Measurements from ENCODE around the gene EPC1. TPM values are rescaled to one million over a fixed set of nuclear protein-coding genes. Genes with fewer than 3 reads are reported as not detected.

The EPC1 gene
- total RNA-seq, 4 donors from 2014 or later, result 40.3 to 148 (median 62.2) TPM

- TF ChIP-seq POLR2AphosphoS5 (IDR thresholded peaks at IDR 0.05), result no peak
- no peak for TF ChIP-seq EP300 (IDR thresholded peaks at IDR 0.05; ENCODE audit: low read depth)
- no peak for TF ChIP-seq POLR2A (IDR thresholded peaks at IDR 0.05)
- no peak for TF ChIP-seq CTCF (IDR thresholded peaks at IDR 0.05)
- in situ Hi-C loops (cut with MboI; ENCODE audit: low pct_ligation_motif_present in 1 of 4, low pct_unique_long_range_greater_than_20kb in 1 of 4, low sequenced_read_pairs in 3 of 4) (loop anchor here in 1 of 4 donors (25.0 kb wide), 1 partner anchor 99 kb away; no protein-coding TSS in a partner anchor), intact Hi-C loops (cut with DNase I; ENCODE audit: low total_unique reads) (loop anchor here (5.0 kb wide), 1 partner anchor 84 kb away; the partner anchor contains the start of gene EPC1)
- H3K4me1 ChIP-seq, result no peaks in the 10 kb centered on the region
- WGBS, 2 donors (ENCODE audit: low coverage in 1 of 2), result 67% methylated on average over 1 of the region's 1 CpG; no CpG with 5 or more reads in 1 of the 2 donors
- no peak for DNase-seq
- no peak overlapping the region for H3K27ac ChIP-seq
- no peaks in the 10 kb centered on the region for H3K9me3 ChIP-seq
- H3K36me3 ChIP-seq, result peaks cover 0 to 6% (median 0%) of the 10 kb centered on the region in 4 donors
- H3K27me3 ChIP-seq, result no peaks in the 10 kb centered on the region
- H3K4me3 ChIP-seq, result no peak overlapping the region
Observed at GRCh38 chr10:32263300-32263699, 83.7 kb downstream of the EPC1 start.

DNA sequence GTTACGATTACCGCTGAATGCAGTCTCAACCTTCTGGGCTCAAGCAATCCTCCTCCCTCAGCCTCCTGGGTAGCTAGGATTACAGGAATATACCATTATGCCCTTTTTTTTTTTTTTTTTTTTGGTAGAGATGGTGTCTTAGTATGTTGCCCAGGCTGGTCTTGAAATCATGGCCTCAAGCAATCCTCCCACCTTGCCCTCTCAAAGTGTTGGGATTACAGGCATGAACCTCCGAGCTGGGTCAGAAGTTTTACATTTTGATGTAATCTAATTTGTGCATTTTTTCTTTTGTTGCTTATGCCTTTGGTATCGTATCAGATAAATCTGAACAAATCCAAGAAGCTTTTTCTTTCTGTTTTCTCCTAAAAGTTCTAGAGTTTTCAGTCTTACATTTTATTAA is 87.4 kb downstream of the EPC1 start:
- DNase-seq, result no peak
- WGBS, 2 donors (ENCODE audit: low coverage in 1 of 2), result 96 to 100% methylated on average over 3 to 4 of the region's 4 CpGs
- Histone ChIP-seq H3K4me3 (no peak overlapping the region), H3K36me3 (no peaks in the 10 kb centered on the region), H3K9me3 (no peaks in the 10 kb centered on the region), H3K27me3 (no peaks in the 10 kb centered on the region), H3K27ac (no peak overlapping the region), H3K4me1 (peaks cover 0 to 4% (median 0%) of the 10 kb centered on the region in 4 donors)
- in situ Hi-C loops (cut with MboI; ENCODE audit: low pct_ligation_motif_present in 1 of 4, low pct_unique_long_range_greater_than_20kb in 1 of 4, low sequenced_read_pairs in 3 of 4) (loop anchor here (5.0 to 25.0 kb wide), 4 partner anchors 83 to 103 kb away; partner anchors contain the start of gene EPC1 (in 1 of the 4)), intact Hi-C loops (cut with DNase I; ENCODE audit: low total_unique reads) (no loop called here)
- TF ChIP-seq CTCF (IDR thresholded peaks at IDR 0.05) (no peak), POLR2A (IDR thresholded peaks at IDR 0.05) (no peak), EP300 (IDR thresholded peaks at IDR 0.05; ENCODE audit: low read depth) (no peak), POLR2AphosphoS5 (IDR thresholded peaks at IDR 0.05) (no peak)

DNA sequence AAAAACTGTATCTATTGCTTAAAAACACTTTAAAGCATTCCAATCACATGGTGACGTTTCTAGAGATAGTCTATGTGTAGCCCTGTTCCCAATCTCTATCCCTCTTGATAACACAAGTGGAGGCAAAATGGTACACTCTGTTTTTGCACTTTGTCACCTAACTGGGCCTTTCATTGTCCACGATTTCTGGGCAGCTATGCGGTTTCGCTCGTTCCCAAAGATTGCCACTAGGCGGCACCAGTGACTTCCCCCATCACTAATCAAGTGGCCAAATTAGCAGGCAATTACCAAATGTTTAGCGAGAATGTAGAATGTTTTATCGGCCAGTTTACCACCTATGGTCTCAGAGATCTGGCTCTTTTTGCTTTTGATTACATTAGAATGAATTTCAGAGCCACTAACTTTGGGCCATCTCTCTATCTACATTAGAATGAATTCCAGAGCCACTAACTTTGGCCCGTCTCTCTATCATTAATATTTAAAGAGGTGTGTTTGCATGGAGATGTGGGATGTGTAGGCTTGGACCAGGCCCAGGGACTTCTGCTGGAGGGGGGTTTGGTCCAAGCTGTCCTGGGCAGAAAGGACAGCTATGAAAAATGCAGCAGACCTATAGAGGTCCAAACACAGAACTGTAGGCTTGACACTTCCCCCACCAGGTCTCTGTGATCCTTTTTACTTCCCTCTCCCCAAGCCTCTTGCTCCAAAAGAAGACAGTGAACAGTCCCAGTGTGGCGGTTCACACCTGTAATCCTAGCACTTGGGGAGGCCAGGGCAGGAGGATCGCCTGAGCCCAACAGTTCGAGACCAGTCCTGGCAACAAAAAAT is 90.1 kb downstream of the EPC1 start:
- TF ChIP-seq POLR2AphosphoS5 (IDR thresholded peaks at IDR 0.05), result no peak
- no peak for TF ChIP-seq POLR2A (IDR thresholded peaks at IDR 0.05)
- no peak for TF ChIP-seq EP300 (IDR thresholded peaks at IDR 0.05; ENCODE audit: low read depth)
- TF ChIP-seq CTCF (IDR thresholded peaks at IDR 0.05), result peak; percentile 85 to 89 (median 87)

DNA sequence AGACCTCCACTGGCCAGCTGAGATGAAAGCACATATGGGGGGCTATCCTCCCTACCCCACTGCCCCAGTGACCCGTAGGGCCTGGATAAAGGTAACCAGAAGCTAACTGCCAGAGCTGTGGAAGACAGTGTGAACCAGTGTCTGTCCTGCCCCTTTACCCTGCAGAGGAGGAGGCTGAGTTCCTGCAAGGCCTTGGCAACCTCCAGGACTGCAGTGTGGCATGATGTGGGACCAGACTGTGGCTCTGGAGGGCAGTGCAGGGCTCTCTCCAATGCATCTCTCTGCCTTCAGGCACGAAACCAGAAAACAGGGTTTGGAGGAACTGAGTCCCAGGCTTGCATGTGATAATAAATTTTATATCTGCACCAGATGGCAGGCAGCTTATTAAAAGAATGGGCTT is 93.1 kb downstream of the EPC1 start:
- 93% methylated on average over 2 of the region's 2 CpGs; no CpG with 5 or more reads in 1 of the 2 donors for WGBS, 2 donors (ENCODE audit: low coverage in 1 of 2)
- no peaks in the 10 kb centered on the region for H3K9me3 ChIP-seq
- DNase-seq, result no peak
- no peaks in the 10 kb centered on the region for H3K27me3 ChIP-seq
- H3K36me3 ChIP-seq, result no peaks in the 10 kb centered on the region
- peaks cover 0 to 4% (median 0%) of the 10 kb centered on the region in 4 donors for H3K4me1 ChIP-seq
- TF ChIP-seq EP300 (IDR thresholded peaks at IDR 0.05; ENCODE audit: low read depth) (no peak), CTCF (IDR thresholded peaks at IDR 0.05) (no peak), POLR2A (IDR thresholded peaks at IDR 0.05) (no peak), POLR2AphosphoS5 (IDR thresholded peaks at IDR 0.05) (no peak)
- intact Hi-C loops (cut with DNase I; ENCODE audit: low total_unique reads) (no loop called here), in situ Hi-C loops (cut with MboI; ENCODE audit: low pct_ligation_motif_present in 1 of 4, low pct_unique_long_range_greater_than_20kb in 1 of 4, low sequenced_read_pairs in 3 of 4) (loop anchor here in 3 of 4 donors (10.0 to 25.0 kb wide), 3 partner anchors 91 to 108 kb away; partner anchors contain the start of gene EPC1 (in 1 of the 3))
- no peak overlapping the region for H3K27ac ChIP-seq
- H3K4me3 ChIP-seq, result no peak overlapping the region

More for the DNA sequence above, 90.1 kb downstream of the EPC1 start:
- Histone ChIP-seq H3K27me3 (no peaks in the 10 kb centered on the region), H3K9me3 (no peaks in the 10 kb centered on the region), H3K27ac (no peak overlapping the region), H3K36me3 (no peaks in the 10 kb centered on the region), H3K4me3 (no peak overlapping the region), H3K4me1 (peaks cover 0 to 4% (median 0%) of the 10 kb centered on the region in 4 donors)
- WGBS, 2 donors (ENCODE audit: low coverage in 1 of 2), result 30 to 32% methylated on average over 12 of the region's 12 CpGs
- in situ Hi-C loops (cut with MboI; ENCODE audit: low pct_ligation_motif_present in 1 of 4, low pct_unique_long_range_greater_than_20kb in 1 of 4, low sequenced_read_pairs in 3 of 4), result loop anchor here (5.0 to 25.0 kb wide), 4 partner anchors 85 to 105 kb away; partner anchors contain the start of gene EPC1 (in 1 of the 4)
- intact Hi-C loops (cut with DNase I; ENCODE audit: low total_unique reads), result no loop called here
- DNase-seq, result peak; percentile 76
